ENCODE results near the gene SMIM13. TPM values are rescaled to one million over a fixed set of nuclear protein-coding genes. Genes with fewer than 3 reads are reported as not detected.

Gene SMIM13
- total RNA-seq, 2 donors from 2014 or later, result 12.2 TPM

GRCh38 chr6:11062083-11062482, 31.6 kb upstream of the SMIM13 start:
- peaks cover 5% of the 10 kb centered on the region for H3K9me3 ChIP-seq (ENCODE audit: control insufficient read depth, low read length)
- no peak overlapping the region for H3K27ac ChIP-seq (ENCODE audit: low read depth, low read length)
- peaks cover 4% of the 10 kb centered on the region for H3K4me1 ChIP-seq (ENCODE audit: control insufficient read depth, insufficient read depth, low read length)
- no peaks in the 10 kb centered on the region for H3K27me3 ChIP-seq (ENCODE audit: control insufficient read depth, insufficient read depth, low read length, poor library complexity, severe bottlenecking)
- no peak overlapping the region for H3K27ac Mint-ChIP-seq
- H3K4me1 Mint-ChIP-seq, result peaks cover 26% of the 10 kb centered on the region
- H3K36me3 ChIP-seq (ENCODE audit: control insufficient read depth, insufficient read depth, low read length), result no peaks in the 10 kb centered on the region
- no peak overlapping the region for H3K4me3 Mint-ChIP-seq
- no peak for DNase-seq
- no peak overlapping the region for H3K9ac ChIP-seq (ENCODE audit: extremely low read depth, low read length, poor library complexity, severe bottlenecking)
- no peak overlapping the region for H3K4me3 ChIP-seq (ENCODE audit: low read length)
- WGBS, 2 experiments (ENCODE audit: insufficient coverage in 1 of 2, insufficient read length in 1 of 2), result 100% methylated on average over 3 of the region's 4 CpGs; no CpG with 5 or more reads in 1 of the 2 experiments
- TF ChIP-seq CTCF (conservative IDR thresholded peaks at IDR 0.05), result no peak
- H3K9me3 Mint-ChIP-seq, result no peaks in the 10 kb centered on the region
- no peaks in the 10 kb centered on the region for H3K36me3 Mint-ChIP-seq (ENCODE audit: low read depth)
- no peaks in the 10 kb centered on the region for H3K27me3 Mint-ChIP-seq (ENCODE audit: insufficient read depth)

GRCh38 chr6:11062715-11063114, 30.9 kb upstream of the SMIM13 start:
- 71% methylated on average over 1 of the region's 2 CpGs; no CpG with 5 or more reads in 1 of the 2 experiments for WGBS, 2 experiments (ENCODE audit: insufficient coverage in 1 of 2, insufficient read length in 1 of 2)

GRCh38 chr6:11064836-11065235, 28.8 kb upstream of the SMIM13 start:
- H3K4me3 Mint-ChIP-seq, result no peak overlapping the region
- no peak overlapping the region for H3K27ac ChIP-seq (ENCODE audit: low read depth, low read length)
- no peak for TF ChIP-seq CTCF (conservative IDR thresholded peaks at IDR 0.05)
- no peaks in the 10 kb centered on the region for H3K36me3 Mint-ChIP-seq (ENCODE audit: low read depth)
- H3K9me3 Mint-ChIP-seq, result no peaks in the 10 kb centered on the region
- no peaks in the 10 kb centered on the region for H3K27me3 ChIP-seq (ENCODE audit: control insufficient read depth, insufficient read depth, low read length, poor library complexity, severe bottlenecking)
- no peak for DNase-seq
- no peak overlapping the region for H3K27ac Mint-ChIP-seq
- WGBS, 2 experiments (ENCODE audit: insufficient coverage in 1 of 2, insufficient read length in 1 of 2), result 63 to 74% methylated on average over 3 of the region's 3 CpGs
- peaks cover 33% of the 10 kb centered on the region for H3K4me1 Mint-ChIP-seq
- no peak overlapping the region for H3K4me3 ChIP-seq (ENCODE audit: low read length)
- no peaks in the 10 kb centered on the region for H3K36me3 ChIP-seq (ENCODE audit: control insufficient read depth, insufficient read depth, low read length)
- H3K9ac ChIP-seq (ENCODE audit: extremely low read depth, low read length, poor library complexity, severe bottlenecking), result no peak overlapping the region
- peaks cover 15% of the 10 kb centered on the region for H3K4me1 ChIP-seq (ENCODE audit: control insufficient read depth, insufficient read depth, low read length)
- H3K27me3 Mint-ChIP-seq (ENCODE audit: insufficient read depth), result no peaks in the 10 kb centered on the region
- H3K9me3 ChIP-seq (ENCODE audit: control insufficient read depth, low read length), result peaks cover 5% of the 10 kb centered on the region

More at GRCh38 chr6:11062715-11063114, 30.9 kb upstream of the SMIM13 start:
- no peaks in the 10 kb centered on the region for H3K27me3 Mint-ChIP-seq (ENCODE audit: insufficient read depth)
- Histone ChIP-seq H3K27ac (ENCODE audit: low read depth, low read length) (no peak overlapping the region), H3K27me3 (ENCODE audit: control insufficient read depth, insufficient read depth, low read length, poor library complexity, severe bottlenecking) (no peaks in the 10 kb centered on the region), H3K36me3 (ENCODE audit: control insufficient read depth, insufficient read depth, low read length) (no peaks in the 10 kb centered on the region), H3K4me3 (ENCODE audit: low read length) (no peak overlapping the region), H3K4me1 (ENCODE audit: control insufficient read depth, insufficient read depth, low read length) (peaks cover 9% of the 10 kb centered on the region), H3K9me3 (ENCODE audit: control insufficient read depth, low read length) (peaks cover 5% of the 10 kb centered on the region), H3K9ac (ENCODE audit: extremely low read depth, low read length, poor library complexity, severe bottlenecking) (no peak overlapping the region)
- no peaks in the 10 kb centered on the region for H3K36me3 Mint-ChIP-seq (ENCODE audit: low read depth)
- peaks cover 32% of the 10 kb centered on the region for H3K4me1 Mint-ChIP-seq
- H3K9me3 Mint-ChIP-seq, result no peaks in the 10 kb centered on the region
- H3K27ac Mint-ChIP-seq, result no peak overlapping the region
- TF ChIP-seq CTCF (conservative IDR thresholded peaks at IDR 0.05), result no peak
- H3K4me3 Mint-ChIP-seq, result no peak overlapping the region
- no peak for DNase-seq
